Activated CD4-positive, alpha-beta T cell treated with anti-CD3 and anti-CD28 coated beads, Interleukin-2, amount 50 U/mL, for 1 hour (primary cell): Measurements from ENCODE around the gene CHRNA9.

Experiments
- DNase-seq: peaks from one replicate; pipeline ENCODE4 v3.0.0-alpha.2; 2020

The CHRNA9 gene

DNA sequence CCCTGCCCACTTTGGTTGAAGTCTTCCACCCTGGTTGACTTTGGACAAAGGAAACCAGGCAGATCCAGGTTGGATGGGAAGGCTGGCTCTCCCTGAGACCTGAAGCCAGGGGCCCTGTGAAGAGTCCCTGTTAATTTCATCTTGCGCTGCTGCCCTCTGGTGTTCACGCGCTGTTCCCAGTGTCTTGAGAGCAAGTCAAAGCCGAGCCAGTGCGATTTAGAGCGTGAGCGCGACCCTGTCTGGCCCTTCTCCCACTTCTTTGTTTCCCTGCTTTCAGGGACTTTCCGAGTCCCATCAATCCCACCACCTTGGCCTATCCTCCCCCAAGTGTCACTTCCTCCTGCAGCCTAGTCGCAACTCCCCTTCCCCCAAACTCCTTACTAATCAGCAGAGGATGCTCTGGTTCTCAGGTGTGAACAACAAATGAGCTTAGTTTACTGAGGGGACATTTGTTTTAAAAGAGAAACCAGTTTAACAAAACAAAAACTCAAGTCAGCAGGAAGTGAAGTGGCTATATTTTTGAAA lies 25.8 kb upstream of the CHRNA9 start:
- peak; percentile 95 for DNase-seq

GRCh38 chr4:40310225-40310624 lies 24.9 kb upstream of the CHRNA9 start:
- no peak for DNase-seq

DNA sequence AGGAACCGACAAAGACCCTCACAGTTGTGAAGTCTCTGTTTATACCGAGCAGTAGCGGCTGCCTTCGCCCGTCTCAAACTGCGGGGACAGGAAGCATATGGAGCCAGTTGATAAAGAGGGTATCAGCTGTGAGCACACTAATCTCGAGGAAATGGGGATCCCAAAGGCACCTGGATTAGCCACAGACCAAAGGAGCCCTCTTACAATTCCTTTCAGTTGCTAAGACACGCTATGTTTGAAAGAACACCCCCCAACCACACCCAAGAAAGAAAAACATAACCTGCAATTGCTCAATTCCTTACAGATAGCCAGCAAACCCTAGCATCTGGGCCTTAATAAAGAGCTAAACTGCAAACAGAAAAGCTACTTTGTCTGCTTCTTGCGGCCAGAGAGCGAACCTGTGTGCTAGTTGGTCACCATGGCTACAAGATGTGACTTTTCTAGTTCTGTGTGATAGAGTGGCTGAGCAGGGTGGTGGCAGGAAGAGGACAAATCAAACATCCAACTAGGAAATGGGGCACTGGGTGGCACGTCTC lies 23.3 kb upstream of the CHRNA9 start:
- no peak for DNase-seq

DNA sequence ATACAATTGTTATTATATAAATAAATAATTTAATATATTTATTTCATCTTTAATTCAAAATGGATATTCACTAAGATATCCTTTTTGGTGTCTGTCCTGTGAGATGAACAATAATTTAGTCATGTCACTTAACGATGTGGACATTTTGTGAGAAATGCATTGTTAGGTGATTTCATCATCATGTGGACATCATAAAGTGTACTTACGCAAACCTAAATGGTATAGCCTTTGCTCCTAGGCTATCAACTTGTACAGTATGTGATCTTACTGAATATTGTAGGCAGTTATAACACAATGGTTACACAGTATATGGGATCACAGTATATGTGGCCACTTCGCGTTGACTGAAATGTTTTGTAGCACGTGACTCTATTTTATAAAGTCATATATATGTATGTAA lies 20.2 kb upstream of the CHRNA9 start:
- no peak for DNase-seq

GRCh38 chr4:40316333-40316781 lies 18.8 kb upstream of the CHRNA9 start:
- no peak for DNase-seq

GRCh38 chr4:40316782-40317635 lies 18.1 kb upstream of the CHRNA9 start:
- DNase-seq: peak; percentile 58

DNA sequence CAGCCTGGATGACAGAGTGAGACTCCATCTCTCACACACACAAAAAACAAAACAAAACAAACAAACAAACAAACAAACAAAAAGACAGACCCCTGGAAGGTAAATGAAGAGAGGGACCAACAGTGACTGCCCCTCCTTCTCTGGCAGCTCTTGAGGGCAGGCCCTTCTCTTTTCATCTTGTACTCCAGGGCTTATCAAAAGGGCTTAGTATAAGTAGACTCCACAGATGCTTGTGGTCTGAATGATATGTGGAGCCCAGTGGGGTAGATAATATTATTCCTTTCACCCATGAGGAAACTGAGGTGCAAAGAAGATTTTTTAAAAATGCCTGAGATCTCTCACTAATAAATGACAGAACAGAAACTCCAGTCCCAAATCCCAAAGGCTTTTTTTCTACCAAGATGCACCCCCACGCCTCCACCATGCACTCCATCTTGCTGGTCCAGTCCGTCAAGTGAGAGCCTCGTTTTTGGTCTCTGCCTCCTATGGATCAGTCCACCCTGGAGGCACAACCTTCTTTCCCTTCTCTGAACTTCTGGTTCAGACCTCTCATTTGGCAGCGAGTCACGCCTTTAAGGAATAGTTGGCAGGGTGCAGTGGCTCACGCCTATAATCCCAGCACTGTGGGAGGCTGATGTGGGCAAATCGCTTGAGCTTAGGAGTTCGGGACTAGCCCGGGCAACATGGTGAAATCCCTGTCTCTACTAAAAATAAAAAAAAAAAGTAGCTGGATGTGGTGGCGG lies 17.0 kb upstream of the CHRNA9 start:
- DNase-seq: no peak

- no peak for DNase-seq
Measured at GRCh38 chr4:40321574-40322275, 13.4 kb upstream of the CHRNA9 start.

DNA sequence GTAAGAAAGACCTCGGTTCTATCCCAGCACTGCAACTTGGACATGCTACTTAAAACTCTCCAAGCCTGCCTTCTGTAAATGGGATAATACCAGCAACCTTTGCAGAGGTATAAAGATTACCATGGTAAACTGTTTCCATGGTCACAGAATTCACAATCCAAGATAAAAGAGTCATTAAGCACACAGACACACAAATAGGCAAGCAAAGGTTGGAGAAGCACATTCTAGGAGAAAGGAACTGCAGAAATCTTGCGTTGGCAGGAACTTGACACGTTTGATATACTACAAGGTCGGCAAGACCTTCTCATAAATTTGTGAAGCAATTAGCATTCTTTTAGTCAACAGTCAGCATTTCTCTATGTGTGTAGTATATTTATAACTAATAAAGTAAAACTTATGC lies 12.3 kb upstream of the CHRNA9 start:
- DNase-seq: no peak

DNA sequence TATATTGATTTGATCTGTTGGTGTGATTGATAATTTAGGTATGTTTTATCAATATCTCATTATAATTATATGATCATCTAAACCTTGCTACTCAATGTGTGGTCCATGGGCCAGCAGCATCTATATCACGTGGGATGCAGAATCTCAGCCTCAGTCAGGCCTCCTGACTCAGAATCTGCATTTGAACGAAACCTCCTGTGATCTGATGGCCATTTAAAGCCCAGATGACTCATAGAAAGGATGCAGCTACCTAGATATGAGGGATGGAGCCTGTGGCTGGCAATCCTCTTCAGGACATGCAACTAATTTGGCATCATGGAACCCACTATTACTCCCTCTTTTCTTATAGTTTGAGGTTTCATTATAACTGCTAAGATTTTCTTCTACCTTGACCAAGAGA lies 11.3 kb upstream of the CHRNA9 start:
- DNase-seq: no peak

DNA sequence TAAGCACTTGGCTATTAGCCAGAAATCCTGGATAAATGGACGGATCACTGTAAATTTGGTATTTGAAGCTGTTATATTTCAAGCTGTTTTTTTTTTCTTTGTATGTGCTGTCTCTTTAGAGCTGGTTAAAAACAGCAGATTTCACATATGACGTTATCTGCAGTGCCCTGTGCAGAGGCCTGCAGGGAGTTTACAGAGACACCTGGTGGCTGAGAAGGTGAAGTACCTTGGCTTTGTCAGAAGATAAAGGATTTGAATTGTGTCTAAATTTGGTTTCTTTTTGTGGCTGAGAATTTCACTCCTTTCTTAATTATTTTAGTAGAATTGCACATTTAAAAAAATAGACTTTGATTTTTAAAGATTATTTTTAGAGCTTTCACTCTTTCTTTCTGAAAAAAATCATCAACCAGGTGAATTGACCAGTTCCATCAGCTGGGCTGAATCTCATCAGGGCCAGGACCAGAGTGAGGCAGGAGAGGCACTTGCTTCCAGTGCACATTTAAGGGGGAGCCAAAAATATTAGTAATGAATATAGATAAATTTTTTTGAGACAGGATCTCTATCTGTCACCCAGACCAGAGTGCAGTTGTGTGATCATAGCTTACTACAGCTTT lies 9.6 kb upstream of the CHRNA9 start:
- peak; percentile 59 for DNase-seq

DNA sequence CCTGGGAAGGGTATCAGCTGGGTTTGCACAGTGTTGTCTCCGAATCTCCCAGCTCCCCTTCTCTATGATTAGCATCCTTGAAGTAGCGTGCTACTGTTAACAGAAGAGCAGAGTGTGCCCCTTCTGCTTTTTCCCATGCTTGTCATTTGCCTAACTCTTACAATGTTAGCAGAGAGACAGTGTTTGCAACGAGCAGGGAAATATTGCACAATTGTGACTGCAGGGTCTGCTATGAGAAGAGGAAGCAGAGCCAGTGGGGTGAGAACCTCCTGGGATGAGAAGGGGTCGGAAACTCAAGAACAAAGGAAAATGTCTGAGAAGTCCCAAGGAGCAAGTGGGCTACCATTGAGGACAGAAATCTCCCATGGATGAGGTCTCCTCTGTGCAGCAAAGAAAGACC lies 7.8 kb upstream of the CHRNA9 start:
- no peak for DNase-seq

DNA sequence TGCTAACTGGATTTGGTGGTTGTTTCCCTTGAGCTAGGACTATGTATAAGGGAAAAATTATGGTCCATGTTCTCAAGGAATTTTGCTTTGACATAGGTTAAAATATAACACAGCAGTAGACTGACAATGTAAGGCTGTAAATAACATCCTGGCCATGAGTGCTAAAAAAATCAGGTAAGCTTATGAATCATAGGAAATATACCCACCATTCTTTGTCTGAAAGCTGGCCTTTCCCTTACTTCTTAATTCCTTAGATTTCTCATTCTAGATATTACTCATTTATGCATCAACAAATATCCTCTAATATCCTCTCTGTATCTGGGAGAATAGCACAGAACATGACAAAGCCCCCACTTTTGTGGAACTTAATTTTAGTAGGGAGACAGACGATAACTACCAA lies 6.8 kb upstream of the CHRNA9 start:
- no peak for DNase-seq

GRCh38 chr4:40329805-40330204 lies 5.3 kb upstream of the CHRNA9 start:
- no peak for DNase-seq

DNA sequence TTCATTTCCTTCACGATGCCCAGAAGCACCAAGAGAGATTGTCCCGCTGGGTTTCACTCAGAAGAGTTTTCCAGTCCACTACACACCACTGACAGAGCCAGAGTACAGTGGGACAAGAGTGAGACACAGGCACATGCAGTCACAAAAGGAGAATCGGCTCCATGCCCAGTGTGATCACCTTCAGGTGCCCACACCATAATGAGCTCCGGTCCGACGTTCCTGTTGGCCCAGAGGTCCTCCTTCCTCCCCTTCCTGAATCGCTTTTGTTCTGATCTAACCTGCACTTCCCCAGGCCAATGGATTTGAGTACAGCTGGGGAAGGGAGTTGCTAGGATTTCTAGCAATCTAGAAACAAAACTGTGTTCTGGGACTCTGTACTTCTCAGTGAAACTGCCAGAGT lies 4.6 kb upstream of the CHRNA9 start:
- DNase-seq: no peak

DNA sequence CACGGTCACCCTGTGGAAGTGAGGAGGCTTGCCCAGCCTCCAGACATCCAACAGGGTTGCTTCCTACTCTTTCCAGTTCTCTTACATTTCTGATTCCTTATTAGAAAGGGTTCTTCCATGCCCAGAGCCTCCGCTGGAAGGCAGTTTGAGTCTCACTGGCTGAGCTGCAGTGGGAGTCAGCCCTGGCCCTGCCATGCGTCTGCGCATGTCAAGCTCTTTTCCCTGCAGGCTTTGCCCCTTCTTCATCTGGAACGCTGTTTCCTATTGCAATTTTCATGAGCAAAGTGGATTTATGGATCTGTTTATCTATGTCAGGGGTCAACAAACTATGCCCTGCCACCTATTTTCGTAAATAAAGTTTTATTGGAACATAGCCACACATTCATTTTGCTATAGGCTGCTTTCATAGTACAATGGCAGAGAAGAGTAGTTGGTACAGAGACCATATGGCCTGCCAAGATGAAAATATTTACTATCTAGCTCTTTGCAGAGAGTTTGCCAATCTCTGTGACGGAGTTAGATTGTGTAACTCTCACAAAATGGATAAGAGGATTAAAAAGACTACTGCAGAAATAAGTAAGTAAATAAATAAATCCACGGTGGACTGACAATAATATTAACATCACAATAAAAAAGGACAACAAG lies 3.9 kb upstream of the CHRNA9 start:
- no peak for DNase-seq

- DNase-seq: no peak
Measured at GRCh38 chr4:40331961-40332360, 3.2 kb upstream of the CHRNA9 start.

DNA sequence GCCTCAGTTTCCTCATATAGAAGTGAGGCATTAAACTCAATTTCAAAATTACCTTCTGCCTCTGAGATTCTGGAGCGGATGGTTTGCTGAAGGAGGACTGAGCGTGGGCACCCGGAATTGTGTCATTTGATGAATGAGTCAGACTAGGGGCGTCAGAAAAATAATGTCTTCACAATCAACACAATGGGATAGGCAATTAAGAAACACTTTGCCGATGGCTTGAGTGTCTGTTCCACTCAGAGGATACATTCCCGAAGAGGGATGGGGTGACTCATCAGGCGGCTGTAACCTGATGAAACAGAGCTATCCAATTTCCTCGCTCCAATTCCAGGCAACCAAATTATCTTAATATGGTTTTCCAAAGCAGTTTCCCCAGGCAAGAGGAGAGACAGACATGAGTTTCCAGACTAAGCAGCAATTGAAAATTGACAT lies 1.2 kb upstream of the CHRNA9 start:
- DNase-seq: no peak

DNA sequence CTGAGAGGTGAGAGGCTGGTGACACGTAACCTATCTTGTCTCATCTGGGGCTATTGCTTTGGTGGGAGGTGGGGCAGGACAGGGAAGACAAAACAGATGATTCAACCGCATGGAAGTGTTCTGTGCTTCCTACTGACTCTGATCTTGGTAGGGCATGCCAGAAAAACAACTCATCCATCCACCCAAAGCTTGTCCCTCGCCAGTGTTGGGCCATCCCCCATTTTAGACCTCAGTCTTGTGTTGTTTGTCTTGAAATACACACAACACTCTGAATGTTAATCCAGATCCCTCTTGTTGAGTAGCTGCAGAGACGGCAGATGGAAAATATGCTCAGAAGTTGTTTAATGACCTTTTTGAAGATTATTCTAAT lies 377 bp downstream of the CHRNA9 start:
- DNase-seq: no peak

GRCh38 chr4:40337051-40337450 lies 1.9 kb downstream of the CHRNA9 start:
- no peak for DNase-seq

DNA sequence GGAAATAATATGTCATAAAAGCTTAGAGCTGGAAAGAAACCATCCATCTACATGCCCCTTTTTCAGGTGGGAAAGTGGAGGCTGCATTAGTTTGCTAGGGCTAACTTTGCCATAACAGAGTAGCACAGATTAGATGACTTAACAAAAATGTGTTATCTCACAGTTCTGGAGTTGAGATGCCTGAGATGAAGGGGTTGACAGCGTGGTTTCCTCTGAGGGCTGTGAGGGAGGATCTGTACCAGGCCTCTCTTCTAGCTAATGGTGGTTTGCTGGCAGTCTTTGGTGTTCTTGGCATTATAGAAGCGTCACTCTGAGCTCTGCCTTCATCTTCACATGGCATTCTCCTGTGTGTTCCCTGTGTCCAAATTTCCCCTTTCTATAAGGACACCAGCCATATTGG lies 2.4 kb downstream of the CHRNA9 start:
- no peak for DNase-seq

DNA sequence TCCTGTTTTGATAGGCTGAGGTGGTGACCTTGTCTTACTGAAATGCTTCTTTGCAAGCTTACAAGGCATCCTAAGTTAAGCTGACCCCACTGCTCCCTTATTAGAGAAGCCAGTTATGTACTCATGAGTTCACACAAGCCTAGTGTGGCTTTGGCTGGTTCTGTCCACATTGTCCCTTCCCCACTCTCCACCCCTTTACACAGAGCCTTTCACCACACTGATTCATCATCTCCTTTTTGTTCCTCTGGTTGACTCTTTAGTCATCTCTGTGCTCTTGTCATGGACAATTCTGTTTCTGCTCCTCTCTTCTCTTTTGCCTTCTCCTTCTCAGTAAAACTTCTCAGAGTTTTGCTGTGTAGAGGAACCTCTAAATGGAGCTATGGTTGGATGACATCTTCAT lies 4.9 kb downstream of the CHRNA9 start:
- DNase-seq: no peak
